Gastrocnemius medialis (tissue), 4 donors: Measurements from ENCODE around the gene GAMT.

Experiments
- CTCF ChIP-seq, 5 experiments: fragments of 450-650 bp in 3 of 5; fragments of 200-600 bp in 2 of 5; sonication (generic) in 2 of 5; IDR thresholded peaks in 4 of 5; conservative IDR thresholded peaks in 1 of 5; 1 replicate in 4 of 5; 2 replicates in 1 of 5; pipeline ENCODE4 v1.5.1; 2016 to 2019; ENCODE audit warnings: antibody characterized with exemption in 5 of 5, mild to moderate bottlenecking in 3 of 5, moderate library complexity in 3 of 5
- POLR2A ChIP-seq, 2 donors: fragments of 450-650 bp; IDR thresholded peaks; one replicate each; pipeline ENCODE4 v1.6.1; 2017; ENCODE audit warnings: antibody characterized with exemption in 2 of 2, mild to moderate bottlenecking in 2 of 2, moderate library complexity in 2 of 2

DNA sequence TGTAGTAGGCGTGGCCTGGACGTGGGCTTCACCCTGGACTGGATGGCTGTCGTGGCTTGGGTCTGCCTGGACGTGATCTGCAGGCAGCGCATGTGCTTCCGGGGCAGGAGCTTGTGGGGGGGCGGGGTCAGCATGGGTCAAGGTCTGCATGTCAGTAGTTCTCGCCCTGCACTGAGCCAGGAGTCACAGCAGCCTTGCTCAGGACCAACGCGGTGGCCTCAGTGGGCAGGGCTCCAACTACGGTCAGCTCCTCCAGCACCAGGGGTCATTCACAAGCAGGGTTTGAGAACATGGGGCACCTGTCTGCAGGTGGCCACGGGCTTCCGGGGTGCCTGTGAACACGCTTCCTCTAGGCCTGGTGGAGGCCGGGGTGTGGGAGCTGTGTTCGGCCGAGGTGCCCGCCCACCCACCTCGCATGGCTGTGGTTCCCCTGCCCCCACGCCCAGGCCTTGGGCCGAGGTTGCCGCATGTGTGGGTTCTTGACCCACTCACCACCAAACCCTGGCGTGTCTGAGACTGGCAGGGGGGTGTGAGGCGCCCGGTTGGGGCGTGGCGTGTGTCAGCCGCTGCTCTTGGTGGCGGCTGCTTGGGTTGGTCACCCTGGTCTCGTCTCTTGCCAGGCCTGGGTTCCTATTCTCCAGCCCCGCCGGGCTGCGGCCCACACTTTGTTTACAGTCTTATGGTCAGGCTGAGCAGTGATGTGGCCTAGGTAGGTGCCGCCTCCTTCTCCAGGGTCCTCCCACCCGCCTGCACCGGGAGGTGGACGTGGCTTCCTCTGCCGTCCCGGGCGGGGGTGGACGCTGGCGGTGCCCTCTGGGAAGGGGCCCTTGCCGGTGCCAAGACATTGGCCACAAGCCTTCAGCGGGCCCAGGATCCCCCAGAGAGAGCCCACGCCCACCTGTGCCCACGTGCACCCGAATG, 32.0 kb upstream of the GAMT start:
- no peak for TF ChIP-seq CTCF (IDR thresholded peaks at IDR 0.05 in 4 of 5, conservative IDR thresholded peaks at IDR 0.05 in 1 of 5)
- TF ChIP-seq POLR2A (IDR thresholded peaks at IDR 0.05), result no peak
